NB4 (cell line): ENCODE results near the gene CABLES1.

Experiments
- CTCF ChIP-seq: IDR thresholded peaks from one replicate; pipeline ENCODE4 v1.5.1; 2012; ENCODE audit warnings: low read depth, low read length
- MYC ChIP-seq: IDR thresholded peaks from 2 replicates; pipeline ENCODE4 v1.6.1; 2011; ENCODE audit warnings: low read depth, low read length
- POLR2A ChIP-seq: IDR thresholded peaks from 2 replicates; pipeline ENCODE4 v1.6.1; 2011; ENCODE audit warnings: mild to moderate bottlenecking; ENCODE audit not compliant: insufficient read length; ENCODE audit errors: extremely low read depth

GRCh38 chr18:23266717-23267446, 131.6 kb downstream of the CABLES1 start:
- TF ChIP-seq CTCF: no peak
- TF ChIP-seq POLR2A: no peak
- TF ChIP-seq MYC: no peak
